ENCODE measurements around the gene SAFB.

GRCh38 chr19:5671600-5671999, 48.7 kb downstream of the SAFB start:
- TF ChIP-seq CTCF (conservative IDR thresholded peaks at IDR 0.05; ENCODE audit: low read length), result no peak
- no peak for TF ChIP-seq EZH2phosphoT487 (IDR thresholded peaks at IDR 0.05; ENCODE audit: borderline replicate concordance, low read depth, low read length)

Data from OCI-LY7 (cell line).